Measurements from ENCODE around the gene OFD1.
"Not testable (repeated sequence)": the region's sequence is repeated elsewhere in the genome, so short reads cannot be mapped to it uniquely, and the experiment has no call there.

Gene OFD1

DNA sequence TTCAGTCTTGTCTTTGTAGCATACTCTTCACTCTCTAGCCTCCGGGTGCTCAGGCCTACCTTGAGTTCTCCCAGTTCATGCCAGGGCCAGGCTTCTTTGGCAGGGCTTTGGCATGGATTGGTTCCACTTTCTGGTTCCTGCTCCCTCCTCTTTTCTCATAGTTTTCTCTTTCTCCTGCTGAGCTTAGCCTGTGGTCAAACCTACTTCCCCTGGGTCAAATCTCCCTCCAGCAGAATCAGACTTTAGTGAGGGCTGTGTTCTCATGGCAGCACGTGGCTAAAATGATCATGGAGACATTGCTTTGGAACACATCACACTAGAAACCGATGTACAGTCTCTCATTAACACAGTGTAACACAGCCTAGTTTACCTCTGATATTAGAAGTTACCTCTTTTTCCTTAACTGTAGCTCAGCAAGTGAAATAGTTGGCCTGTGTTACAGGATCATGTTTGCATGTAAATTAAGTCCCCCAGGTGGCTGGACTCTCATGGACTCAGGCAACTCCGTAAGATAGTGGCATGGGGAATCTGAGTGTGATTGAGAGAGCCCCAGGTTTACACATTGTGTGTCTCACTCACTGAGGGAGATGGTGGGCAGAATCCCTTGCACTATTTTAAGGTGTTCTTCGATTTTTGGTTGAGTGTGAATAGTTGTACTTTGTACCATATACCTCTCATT, 32.3 kb upstream of the OFD1 start:
- no peak for DNase-seq

DNA sequence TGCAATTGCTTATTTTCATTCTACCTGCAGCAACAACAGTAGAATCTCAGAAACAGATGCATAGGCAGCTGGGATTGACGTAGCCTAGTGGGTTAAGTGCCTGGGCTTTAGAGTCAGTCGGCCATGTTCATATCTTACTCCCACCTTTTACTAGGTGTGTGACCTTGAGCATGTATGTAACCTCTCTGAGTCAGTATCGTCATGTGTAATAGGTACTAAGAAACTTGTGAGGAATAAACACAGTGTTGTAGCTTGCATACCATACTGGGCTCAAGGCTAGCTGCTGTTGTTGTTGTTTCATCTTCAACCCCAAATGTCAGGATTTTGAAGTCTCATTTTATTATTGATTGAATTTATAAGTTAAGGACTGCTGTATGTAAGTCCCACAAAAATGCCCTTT, 31.4 kb upstream of the OFD1 start:
- DNase-seq, result no peak

DNA sequence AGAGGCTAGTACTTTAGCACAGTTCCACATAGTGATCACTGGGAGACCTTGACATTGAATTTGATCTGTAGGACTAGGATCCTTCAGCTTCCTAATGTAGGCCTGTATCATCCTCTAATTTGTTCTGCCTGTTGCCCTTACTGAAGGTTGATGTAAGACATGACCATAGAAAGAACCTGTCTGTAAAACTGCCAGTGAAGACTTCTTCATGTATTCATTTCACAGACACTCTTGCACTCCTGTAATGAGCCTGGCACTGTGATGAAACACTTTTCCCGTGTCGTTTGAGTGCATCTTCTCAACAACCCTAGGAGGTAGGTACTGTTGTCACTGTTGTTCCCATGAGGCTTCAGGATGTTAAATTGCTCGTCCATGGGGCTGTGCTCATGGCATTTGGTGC, 31.0 kb upstream of the OFD1 start:
- no peak for DNase-seq

GRCh38 chrX:13711141-13711540, 23.4 kb upstream of the OFD1 start:
- no peak for DNase-seq

DNA sequence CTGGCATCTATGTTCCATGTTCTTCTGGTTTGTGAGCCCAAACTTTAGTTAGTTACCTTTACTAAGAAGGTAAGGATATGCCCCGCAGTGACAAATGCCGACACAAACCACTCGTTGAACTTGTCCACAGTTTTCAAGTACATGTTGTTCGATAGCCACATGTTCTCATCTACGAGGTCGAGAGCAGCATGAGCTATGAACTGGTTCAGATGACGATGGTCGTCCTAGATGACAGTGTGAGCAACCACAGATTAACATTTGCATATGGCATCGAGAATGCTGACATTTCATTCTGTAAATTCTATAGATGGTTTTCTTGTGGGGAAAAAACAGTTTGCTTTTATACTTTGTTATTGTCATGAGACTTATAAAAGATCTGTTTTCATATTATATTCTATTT, 18.1 kb upstream of the OFD1 start:
- DNase-seq, result no peak

DNA sequence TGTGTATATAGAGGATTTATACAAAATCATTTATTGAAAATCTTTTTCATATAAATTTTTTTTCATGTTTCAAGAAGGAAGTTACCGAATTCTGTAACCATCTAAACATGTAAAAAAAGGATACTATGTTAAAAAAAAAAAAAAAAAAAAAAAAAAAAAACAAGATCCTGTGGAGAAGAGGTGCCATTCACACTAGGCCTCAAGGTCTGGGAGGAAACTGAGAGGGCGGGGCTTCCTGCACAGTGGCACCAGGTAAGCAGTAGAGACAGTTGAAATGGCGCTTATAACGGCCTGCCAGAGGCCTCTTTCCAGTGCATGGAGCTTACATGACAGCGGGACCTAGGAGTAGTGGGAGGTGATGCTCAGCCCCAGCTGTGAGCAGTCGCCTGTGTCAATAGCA, 17.6 kb upstream of the OFD1 start:
- peak; percentile 20 for DNase-seq

DNA sequence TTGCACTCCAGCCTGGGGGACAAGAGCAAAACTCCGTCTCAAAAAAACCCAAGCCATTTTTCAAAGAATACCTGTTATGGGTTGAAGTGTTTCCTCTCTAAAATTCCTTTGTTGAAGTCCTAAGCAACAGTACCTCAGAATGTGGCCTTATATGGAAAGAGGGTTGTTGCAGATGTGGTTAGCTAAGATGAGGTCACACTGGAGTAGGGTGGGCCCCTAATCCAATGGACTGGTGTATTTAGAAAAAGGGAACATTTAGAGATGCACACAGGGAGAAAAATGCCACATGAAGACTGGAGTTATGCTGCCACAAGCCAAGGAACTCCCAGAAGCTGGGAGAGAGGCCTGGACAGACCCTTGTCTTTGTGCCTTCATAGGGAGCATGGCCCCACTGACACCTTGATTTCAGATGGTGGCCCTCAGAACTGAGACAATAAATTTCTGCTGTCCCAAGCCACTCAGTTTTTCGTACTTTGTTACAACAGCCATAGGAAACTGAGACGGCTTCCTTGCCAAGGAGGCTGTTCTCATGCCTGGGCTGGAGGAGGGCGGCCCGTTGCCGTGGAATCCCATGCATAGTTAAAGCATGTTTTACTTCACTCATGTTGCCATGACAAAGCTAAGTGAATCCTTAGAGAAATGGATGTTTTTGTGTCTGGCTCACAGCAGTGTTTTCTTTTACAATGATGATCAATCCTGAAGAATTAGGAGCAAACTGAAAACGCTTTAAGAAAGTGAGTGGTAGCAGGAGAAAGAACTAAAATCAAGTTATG, 16.7 kb upstream of the OFD1 start:
- DNase-seq, result no peak

DNA sequence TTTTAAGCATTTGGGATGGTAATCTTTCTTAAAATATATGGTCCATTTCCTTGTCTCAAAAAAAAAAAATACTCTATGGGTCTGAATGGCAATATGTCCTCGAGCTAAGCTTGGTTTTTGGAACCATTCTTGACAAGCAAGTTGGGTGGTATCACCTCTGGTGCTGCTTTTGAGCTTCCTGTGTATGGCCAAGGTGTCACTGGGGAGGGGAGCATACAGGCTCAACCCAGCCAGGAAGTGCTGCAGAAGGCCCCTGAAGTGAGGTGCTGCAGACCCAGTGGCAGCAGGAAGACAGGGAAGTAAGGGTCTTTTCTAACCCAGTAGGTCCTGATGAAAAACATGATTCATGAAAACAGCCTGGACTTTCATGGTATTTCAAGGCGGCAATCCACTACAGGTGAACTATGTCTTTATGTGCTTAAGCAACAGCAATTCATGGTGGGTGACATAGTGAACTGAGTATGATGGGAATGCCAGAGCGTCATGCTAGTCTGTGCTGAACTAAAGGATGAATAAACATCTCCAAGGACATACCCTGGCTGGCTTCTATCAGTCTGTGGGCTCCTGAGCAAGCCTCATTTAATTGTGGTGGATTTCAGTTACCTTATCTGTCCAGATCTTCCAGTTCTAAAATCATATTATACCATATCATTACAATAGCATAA, 15.2 kb upstream of the OFD1 start:
- DNase-seq, result no peak

DNA sequence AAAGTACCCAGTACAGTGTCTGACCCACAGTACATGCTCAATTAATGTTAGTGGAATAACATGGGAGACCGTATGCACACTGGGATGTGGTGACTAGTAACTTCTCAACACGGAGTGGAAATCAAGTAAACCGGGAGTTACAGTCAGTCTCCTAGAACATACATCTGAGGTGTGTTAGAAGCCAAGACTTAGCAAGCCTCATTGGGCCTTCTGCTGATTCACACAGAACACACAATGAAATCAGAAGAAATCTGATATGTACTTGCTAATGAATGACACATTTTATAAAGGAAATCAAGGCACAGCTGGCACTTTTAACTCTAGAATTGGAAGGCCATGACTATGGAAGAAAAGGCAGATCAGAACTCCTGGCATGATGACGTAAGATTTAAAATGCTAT, 13.2 kb upstream of the OFD1 start:
- DNase-seq, result no peak

- DNase-seq, result no peak
These were observed 12.6 kb upstream of the OFD1 start for GRCh38 chrX:13721819-13722519.

DNA sequence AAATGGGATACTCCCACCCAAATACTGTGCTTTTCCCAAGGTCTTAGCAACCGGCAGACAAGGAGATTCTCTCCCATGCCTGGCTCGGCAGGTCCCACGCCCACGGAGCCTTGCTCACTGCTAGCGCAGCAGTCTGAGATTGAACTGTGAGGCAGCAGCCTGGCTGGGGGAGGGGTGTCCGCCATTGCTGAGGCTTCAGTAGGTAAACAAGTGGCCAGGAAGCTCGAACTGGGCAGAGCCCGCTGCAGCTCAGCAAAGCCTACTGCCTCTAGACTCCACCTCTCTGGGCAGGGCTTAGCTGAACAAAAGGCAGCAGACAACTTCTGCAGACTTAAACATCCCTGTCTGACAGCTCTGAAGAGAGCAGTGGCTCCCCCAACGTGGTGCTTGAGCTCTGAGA, 9.7 kb upstream of the OFD1 start:
- DNase-seq, result peak; percentile 51

DNA sequence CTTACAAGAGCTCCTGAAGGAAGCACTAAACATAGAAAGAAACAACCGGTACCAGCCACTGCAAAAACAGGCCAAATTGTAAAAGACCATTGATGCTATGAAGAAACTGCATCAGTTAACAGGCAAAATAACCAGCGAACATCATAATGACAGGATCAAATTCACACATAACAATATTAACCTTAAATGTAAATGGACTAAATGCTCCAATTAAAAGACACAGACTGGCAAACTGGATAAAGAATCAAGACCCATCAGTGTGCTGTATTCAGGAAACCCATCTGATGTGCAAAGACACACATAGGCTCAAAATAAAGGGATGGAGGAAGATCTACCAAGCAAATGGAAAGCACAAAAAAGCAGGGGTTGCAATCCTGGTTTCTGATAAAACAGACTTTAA, 8.0 kb upstream of the OFD1 start:
- not testable (repeated sequence) for DNase-seq

- not testable (repeated sequence) for DNase-seq
These were observed 4.0 kb upstream of the OFD1 start for GRCh38 chrX:13730523-13730922.

GRCh38 chrX:13732246-13733067, 2.1 kb upstream of the OFD1 start:
- no peak for DNase-seq

DNA sequence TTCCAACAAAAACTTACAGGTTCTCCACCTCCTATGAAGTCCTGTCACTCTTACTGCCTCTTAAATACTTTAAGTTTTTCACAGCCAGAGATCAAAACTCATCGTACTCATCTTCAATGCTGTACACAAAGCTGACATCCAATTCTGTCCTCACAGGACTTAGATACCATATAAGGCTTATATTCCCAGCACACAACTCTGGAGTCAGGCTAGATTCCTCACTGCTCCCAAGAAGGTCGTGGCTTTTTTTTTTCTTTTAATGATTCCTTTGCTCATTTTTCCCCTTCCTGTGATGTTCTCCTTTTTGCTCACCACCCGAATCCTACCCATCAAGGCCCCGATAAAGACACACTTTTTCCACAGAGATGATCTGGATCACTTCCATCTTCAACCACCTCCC, 1.0 kb upstream of the OFD1 start:
- no peak for DNase-seq

- no peak for DNase-seq
These were observed 7.1 kb downstream of the OFD1 start for GRCh38 chrX:13741695-13742094.

- DNase-seq, result peak; percentile 62
These were observed 8.0 kb downstream of the OFD1 start for GRCh38 chrX:13742397-13743176.

- peak; percentile 18 for DNase-seq
These were observed 13.3 kb downstream of the OFD1 start for GRCh38 chrX:13747836-13748235.

DNA sequence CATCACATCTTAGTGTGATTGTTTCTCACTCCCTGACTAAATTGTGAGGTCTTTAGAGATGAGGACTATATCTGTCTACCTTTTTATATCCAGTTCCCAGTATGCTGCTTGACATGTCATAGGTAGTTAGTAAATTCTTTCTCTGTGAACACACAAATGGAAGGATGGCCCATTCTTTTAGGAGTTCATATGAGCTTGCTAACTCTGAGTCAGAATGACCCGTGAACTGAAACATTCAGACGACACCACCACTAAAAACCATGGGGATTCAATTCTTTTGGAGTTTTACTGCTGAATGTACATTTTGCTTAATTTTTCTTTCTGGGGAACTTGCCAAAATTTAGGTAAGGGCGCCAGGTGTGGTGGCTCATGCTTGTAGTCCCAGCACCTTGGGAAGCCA, 13.9 kb downstream of the OFD1 start:
- no peak for DNase-seq

- no peak for DNase-seq
These were observed 15.7 kb downstream of the OFD1 start for GRCh38 chrX:13750204-13750603.

DNA sequence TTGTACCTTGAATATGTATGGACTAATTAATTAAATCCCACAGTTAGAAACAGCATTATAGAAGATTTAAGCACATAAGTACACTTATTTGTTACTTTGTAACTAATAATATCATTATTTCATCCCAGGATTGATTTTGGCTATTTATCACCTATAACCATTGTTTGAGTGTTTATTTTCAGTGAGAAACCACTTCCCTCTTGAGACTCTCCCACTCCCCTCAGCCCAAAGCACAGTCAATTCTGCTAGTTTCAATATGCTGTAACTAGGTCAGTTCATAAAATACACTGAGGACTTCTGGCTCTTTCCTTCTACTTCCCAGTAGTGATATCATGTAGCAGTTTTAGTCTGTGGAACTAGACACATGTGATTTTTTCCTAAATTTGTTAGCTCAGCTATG, 16.3 kb downstream of the OFD1 start:
- DNase-seq, result no peak

DNA sequence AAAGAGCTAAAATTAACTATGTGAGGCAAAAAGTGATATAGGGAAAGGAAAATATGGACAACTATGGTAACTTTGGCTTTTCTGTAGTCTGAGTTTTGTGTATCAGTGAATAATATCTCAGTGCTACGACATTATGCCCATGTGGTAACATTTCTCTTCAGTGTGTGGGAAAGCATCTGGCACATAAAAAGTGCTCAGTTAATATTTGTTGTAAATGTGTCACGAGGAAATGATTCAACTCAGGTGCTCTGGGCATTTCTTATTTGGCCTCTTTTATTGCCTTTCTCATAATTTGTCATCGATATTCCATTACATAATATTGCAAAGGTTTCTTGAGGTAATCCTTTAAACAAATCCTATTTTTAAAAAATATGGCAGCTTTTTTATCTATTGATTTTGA, 17.6 kb downstream of the OFD1 start:
- no peak for DNase-seq

Data from stimulated activated CD4-positive, alpha-beta T cell treated with anti-CD3 and anti-CD28 coated beads, Interleukin-15, amount 100 ng/mL, for 24 hours (primary cell).